NOMO-1 treated with DMSO at 0.1 percent for 48 hours (cell line): ENCODE results near the gene SYNE2.

Experiments
- DNase-seq: peaks from one replicate; lab custom pipeline; 2025; ENCODE audit not compliant: unreplicated experiment; lab: John Stamatoyannopoulos, UW

Gene SYNE2

GRCh38 chr14:63960926-63961567 is 108.2 kb downstream of the SYNE2 start:
- DNase-seq = no peak

DNA sequence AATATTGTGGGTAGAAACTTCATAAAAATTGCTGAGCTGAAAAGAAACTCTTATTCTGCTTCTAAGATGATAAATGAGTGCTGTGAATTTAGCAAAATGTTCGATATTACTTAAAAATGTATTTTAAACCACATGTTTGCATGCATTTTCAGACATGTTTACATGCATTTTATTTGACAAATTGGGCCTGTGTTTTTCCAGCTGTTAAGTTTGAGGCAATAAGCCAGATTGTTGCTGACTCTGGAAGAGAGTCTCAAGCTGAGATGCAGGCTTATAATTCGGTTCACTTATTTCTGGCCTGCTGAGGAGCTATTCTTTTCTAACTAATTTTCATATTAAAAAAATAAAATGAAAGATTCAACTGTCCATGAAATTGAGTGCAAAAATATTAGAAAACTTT is 110.1 kb downstream of the SYNE2 start:
- DNase-seq = no peak

- DNase-seq = no peak
Measured at GRCh38 chr14:63963439-63963838, 110.6 kb downstream of the SYNE2 start.

GRCh38 chr14:63964113-63964512 is 111.3 kb downstream of the SYNE2 start:
- DNase-seq = no peak

GRCh38 chr14:63966407-63966806 is 113.6 kb downstream of the SYNE2 start:
- DNase-seq = no peak

- DNase-seq = no peak
Measured at GRCh38 chr14:63972323-63972932, 119.6 kb downstream of the SYNE2 start.

GRCh38 chr14:63974176-63974575 is 121.4 kb downstream of the SYNE2 start:
- no peak for DNase-seq

GRCh38 chr14:63981569-63981968 is 128.8 kb downstream of the SYNE2 start:
- DNase-seq = no peak

- DNase-seq = no peak
Measured at GRCh38 chr14:63982156-63982555, 129.4 kb downstream of the SYNE2 start.

GRCh38 chr14:63982629-63983028 is 129.8 kb downstream of the SYNE2 start:
- no peak for DNase-seq

GRCh38 chr14:63986789-63987533 is 134.2 kb downstream of the SYNE2 start:
- no peak for DNase-seq

DNA sequence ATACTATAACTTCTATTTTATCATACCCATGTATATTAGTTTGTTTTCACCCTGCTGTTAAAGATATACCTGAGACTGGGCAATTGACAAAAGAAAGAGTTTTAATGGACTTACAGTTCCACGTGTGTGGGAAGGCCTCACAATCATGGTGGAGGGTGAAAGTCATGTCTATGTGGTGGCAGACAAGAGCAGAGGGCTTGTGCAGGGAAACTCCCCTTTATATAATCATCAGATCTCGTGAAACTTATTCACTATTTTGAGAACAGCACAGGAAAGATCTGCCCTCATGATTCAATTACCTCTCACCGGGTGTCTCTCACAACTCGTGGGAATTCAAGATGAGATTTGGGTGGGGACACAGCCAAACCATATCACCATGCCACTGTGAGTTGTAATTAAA is 135.8 kb downstream of the SYNE2 start:
- no peak for DNase-seq

DNA sequence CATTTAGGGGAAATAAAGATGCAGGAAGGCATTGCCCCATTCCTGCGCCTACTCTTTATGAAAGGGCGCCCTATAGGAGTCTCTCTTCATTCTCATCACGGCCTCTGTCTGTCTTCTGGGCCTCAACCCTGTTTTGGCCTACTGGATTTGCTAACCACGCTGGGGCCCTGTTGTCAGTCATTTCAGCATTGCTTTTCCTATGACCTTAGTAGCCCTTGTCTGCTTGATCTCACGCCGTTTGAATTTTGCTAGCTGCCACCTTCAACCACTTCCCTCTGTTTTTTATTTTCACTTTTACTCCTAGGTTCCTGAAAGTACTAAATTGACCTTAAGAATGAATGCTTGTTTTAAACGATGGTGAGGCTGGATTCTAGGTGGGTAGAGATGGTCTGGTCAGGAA is 139.0 kb downstream of the SYNE2 start:
- no peak for DNase-seq

DNA sequence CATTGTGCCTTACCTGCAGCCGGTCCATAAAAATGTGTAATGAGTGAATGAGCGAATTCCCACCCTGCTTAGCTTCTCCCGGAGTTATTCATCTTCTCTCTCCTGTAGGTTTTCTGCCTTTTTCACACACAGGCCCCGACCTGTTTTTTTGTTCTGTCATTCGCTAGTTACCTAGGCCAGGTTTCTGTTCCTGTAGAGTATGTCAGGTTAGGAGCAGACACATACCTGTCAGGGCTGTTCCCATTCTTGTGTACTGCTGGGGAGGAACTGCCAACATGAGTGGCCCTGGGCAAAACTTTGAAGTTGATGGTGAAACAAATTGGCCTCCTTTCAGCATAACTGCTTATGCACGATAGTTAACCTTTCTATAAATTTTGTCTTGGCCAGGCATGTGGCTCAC is 140.1 kb downstream of the SYNE2 start:
- no peak for DNase-seq

GRCh38 chr14:63993992-63994391 is 141.2 kb downstream of the SYNE2 start:
- no peak for DNase-seq

- DNase-seq = no peak
Measured at GRCh38 chr14:63995285-63995684, 142.5 kb downstream of the SYNE2 start.

DNA sequence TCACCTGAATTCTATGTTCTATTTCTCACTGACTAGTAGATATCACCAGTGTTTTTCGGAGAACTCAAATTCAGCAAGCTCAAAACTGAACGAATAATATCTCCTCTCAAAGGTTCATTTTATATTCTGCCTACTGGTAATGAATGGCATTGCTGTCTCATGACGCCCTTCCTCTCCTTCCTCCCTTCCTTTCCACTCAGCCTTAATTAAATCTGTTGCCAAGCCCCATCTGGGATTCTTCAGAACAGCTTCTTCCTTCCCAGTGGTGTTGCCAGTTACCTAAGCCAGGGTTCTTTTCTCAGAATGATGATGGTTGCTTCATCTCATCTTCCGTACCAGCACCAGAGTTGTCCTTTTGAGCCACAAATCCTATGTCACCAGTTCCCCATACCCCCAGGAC is 143.2 kb downstream of the SYNE2 start:
- no peak for DNase-seq

DNA sequence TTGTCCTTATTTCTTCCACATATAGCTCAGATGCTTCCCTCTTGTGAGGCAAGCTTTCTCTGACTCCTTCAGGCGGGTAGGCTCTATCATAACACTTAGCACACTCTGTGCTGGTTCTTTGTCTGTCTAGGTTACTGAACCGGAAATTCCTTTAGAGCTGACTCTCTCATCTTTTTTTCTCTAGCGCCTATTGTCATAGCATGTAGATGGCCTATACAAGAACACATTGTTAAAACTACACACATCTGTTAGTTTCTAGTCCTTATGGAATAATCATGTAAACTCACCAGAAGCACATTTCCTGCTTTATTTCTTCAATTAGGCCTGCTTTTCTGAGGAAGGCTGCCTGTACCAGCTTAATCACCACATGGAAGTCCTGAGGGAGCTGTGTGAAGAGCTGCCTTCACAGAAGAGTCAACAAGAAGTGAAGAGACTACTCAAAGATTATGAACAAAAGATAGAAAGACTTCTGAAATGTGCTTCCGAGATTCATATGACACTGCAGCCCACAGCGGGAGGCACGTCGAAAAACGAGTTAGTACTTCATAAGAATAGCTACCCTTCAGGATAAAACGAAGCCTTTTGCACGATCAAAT is 143.9 kb downstream of the SYNE2 start:
- no peak for DNase-seq

- no peak for DNase-seq
Measured at GRCh38 chr14:64000749-64001148, 147.9 kb downstream of the SYNE2 start.

GRCh38 chr14:64005822-64006221 is 153.0 kb downstream of the SYNE2 start:
- DNase-seq = peak; percentile 5

DNA sequence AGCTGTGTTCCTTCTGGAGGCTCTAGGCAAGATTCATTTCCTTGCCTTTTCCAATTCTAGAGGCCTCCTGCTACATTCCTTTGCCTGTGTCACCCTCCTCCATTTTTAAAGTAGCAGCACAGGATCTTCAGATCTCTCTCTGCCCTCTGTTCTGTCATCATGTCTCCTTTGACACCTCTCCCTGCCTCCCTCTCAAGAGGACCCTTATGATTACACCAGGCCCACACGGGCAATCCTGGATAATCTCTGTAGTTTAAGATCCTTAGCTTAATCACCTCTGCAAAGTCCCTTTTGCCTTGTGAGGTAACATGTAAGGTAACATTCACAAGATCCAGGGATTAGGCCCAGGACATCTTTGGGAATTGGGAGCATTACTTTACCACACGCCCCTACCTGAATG is 155.2 kb downstream of the SYNE2 start:
- no peak for DNase-seq

- no peak for DNase-seq
Measured at GRCh38 chr14:64012003-64012402, 159.2 kb downstream of the SYNE2 start.
